HepG2 (cell line): ENCODE results near the gene PRR30. TPM values are rescaled to one million over a fixed set of nuclear protein-coding genes. Genes with fewer than 3 reads are reported as not detected.

Experiments used
- DMAP1 ChIP-seq: IDR thresholded peaks from 2 replicates; pipeline ENCODE4 v1.6.1; 2016
- FOXM1 ChIP-seq: sonication (generic); formaldehyde crosslinking; IDR thresholded peaks from 2 replicates; pipeline ENCODE4 v1.5.0; 2020; ENCODE audit warnings: missing genetic modification reagents
- HMGXB4 ChIP-seq, 2 experiments: sonication (generic) in 1 of 2; formaldehyde crosslinking in 1 of 2; IDR thresholded peaks; 2 replicates each; pipeline versions ENCODE4 v1.4.0 to v1.6.1; 2018 to 2020; ENCODE audit warnings: missing genetic modification reagents in 2 of 2, borderline replicate concordance in 1 of 2, low read depth in 1 of 2, mild to moderate bottlenecking in 1 of 2, missing biosample characterization in 1 of 2
- MIER2 ChIP-seq: IDR thresholded peaks from 2 replicates; pipeline ENCODE4 v1.6.1; 2016; ENCODE audit warnings: missing biosample characterization, missing genetic modification reagents
- NFKBIZ ChIP-seq: IDR thresholded peaks from 2 replicates; pipeline ENCODE4 v1.6.1; 2018; ENCODE audit warnings: missing genetic modification reagents, missing compliant biosample characterization
- PPARG ChIP-seq: conservative IDR thresholded peaks from 2 replicates; pipeline ENCODE4 v1.6.1; 2016; ENCODE audit warnings: missing biosample characterization, missing genetic modification reagents
- RXRB ChIP-seq: IDR thresholded peaks from 2 replicates; pipeline ENCODE4 v1.6.1; 2016; ENCODE audit warnings: borderline replicate concordance, missing genetic modification reagents, missing compliant biosample characterization
- SATB2 ChIP-seq: sonication (generic); formaldehyde crosslinking; IDR thresholded peaks from 2 replicates; pipeline ENCODE4 v1.5.0; 2020; ENCODE audit warnings: missing genetic modification reagents
- SMAD3 ChIP-seq: sonication (generic); formaldehyde crosslinking; IDR thresholded peaks from 2 replicates; pipeline ENCODE4 v1.4.0; 2020; ENCODE audit warnings: missing genetic modification reagents
- SRY ChIP-seq: sonication (generic); formaldehyde crosslinking; IDR thresholded peaks from 2 replicates; pipeline ENCODE4 v1.8.0; 2022; ENCODE audit warnings: mild to moderate bottlenecking, missing genetic modification reagents
- ZBTB33 ChIP-seq: sonication (generic); formaldehyde crosslinking; IDR thresholded peaks from 2 replicates; pipeline ENCODE4 v1.4.0; 2020; ENCODE audit warnings: missing genetic modification reagents
- ZBTB4 ChIP-seq: sonication (generic); formaldehyde crosslinking; IDR thresholded peaks from 2 replicates; pipeline ENCODE4 v1.4.0; 2020; ENCODE audit warnings: missing genetic modification reagents, mild to moderate bottlenecking, borderline replicate concordance
- ZMYM2 ChIP-seq: sonication (generic); formaldehyde crosslinking; IDR thresholded peaks from 2 replicates; pipeline ENCODE4 v1.8.0; 2022; ENCODE audit warnings: mild to moderate bottlenecking, missing genetic modification reagents
- ZNF639 ChIP-seq: conservative IDR thresholded peaks from 2 replicates; pipeline ENCODE4 v1.6.1; 2018; ENCODE audit warnings: missing genetic modification reagents
- ZSCAN30 ChIP-seq: sonication (generic); formaldehyde crosslinking; IDR thresholded peaks from 2 replicates; pipeline ENCODE4 v1.5.0; 2020; ENCODE audit warnings: mild to moderate bottlenecking, missing genetic modification reagents
- ZXDC ChIP-seq: sonication (generic); formaldehyde crosslinking; IDR thresholded peaks from 2 replicates; pipeline ENCODE4 v1.5.0; 2020; ENCODE audit warnings: mild to moderate bottlenecking, missing genetic modification reagents
- polyA plus RNA-seq, 8 experiments: library from polyadenylated mRNA; depleted of rRNA in 3 of 8; stranded (reverse) in 7 of 8; unstranded in 1 of 8; fragments of >200 nt; fragmentation: Illumina TruSeq in 4 of 8; extraction: Trizol in 4 of 8; gene quantifications; 2 replicates each; pipeline versions ENCODE4 v1.2.1 to v1.2.3, GENCODE V29; 2011 to 2016; ENCODE audit warnings: low read depth in 4 of 8, missing spikeins in 1 of 8, mixed read lengths in 1 of 8; ENCODE audit not compliant: insufficient read depth in 1 of 8
- total RNA-seq, 5 experiments: library from RNA; depleted of rRNA; stranded (reverse); fragments of >200 nt; fragmentation: Illumina TruSeq; extraction: Trizol; gene quantifications; 2 replicates each; pipeline ENCODE4 v1.2.3, GENCODE V29; 2016; ENCODE audit warnings: low read depth in 1 of 5

The PRR30 gene
- total and polyA plus RNA-seq, 2 of the 13 experiments (the other 11 are each of a cell fraction or from before 2014, with no cell fraction given), result not detected

GRCh38 chr2:27095745-27096651 is 43.2 kb downstream of the PRR30 start (continued):
- TF ChIP-seq HMGXB4 (CRISPR knock-in tag; IDR thresholded peaks at IDR 0.05; ENCODE audit: borderline replicate concordance in 1 of 2, low read depth in 1 of 2) (peak; percentile 36 to 70; a peak in 3 of 4 replicates), SRY (CRISPR knock-in tag) (peak; percentile 63; the same call in 1 of the 2 replicates), DMAP1 (peak; percentile 94), FOXM1 (CRISPR knock-in tag) (peak; percentile 56; the same call in 1 of the 2 replicates), ZMYM2 (CRISPR knock-in tag) (peak; percentile 77), NFKBIZ (peak; percentile 97), ZXDC (CRISPR knock-in tag) (peak; percentile 90; the same call in 1 of the 2 replicates), ZBTB4 (CRISPR knock-in tag) (peak; percentile 95), SATB2 (CRISPR knock-in tag) (no peak), ZSCAN30 (CRISPR knock-in tag) (0 out of 2 replicates have a peak, but pooled peaks have one; percentile 21), PPARG (CRISPR knock-in tag) (peak; percentile 85), RXRB (CRISPR knock-in tag) (peak; percentile 96), MIER2 (CRISPR knock-in tag) (peak; percentile 85), SMAD3 (peak; percentile 75), ZNF639 (CRISPR knock-in tag) (peak; percentile 76; the same call in 1 of the 2 replicates), ZBTB33 (peak; percentile 79)
